ENCODE data around the gene MOB3A.

MOB3A gene

GRCh38 chr19:2122251-2122650 lies 26.1 kb upstream of the MOB3A start:
- no peaks in the 10 kb centered on the region for H3K27me3 ChIP-seq (ENCODE audit: control insufficient read depth, insufficient read depth, low read length)
- H3K9me3 ChIP-seq (ENCODE audit: control insufficient read depth, insufficient read depth, low read length): no peaks in the 10 kb centered on the region
- H3K4me1 ChIP-seq (ENCODE audit: control insufficient read depth, insufficient read depth, low read length): no peaks in the 10 kb centered on the region
- H3K9ac ChIP-seq (ENCODE audit: low read depth, low read length): no peak overlapping the region
- no peak overlapping the region for H3K4me3 ChIP-seq (ENCODE audit: low read depth, low read length)
- H3K36me3 ChIP-seq (ENCODE audit: control insufficient read depth, insufficient read depth, low read length): peaks cover 91% of the 10 kb centered on the region
- no peak overlapping the region for H3K27ac ChIP-seq (ENCODE audit: low read depth, low read length)

- H3K4me1 ChIP-seq (ENCODE audit: control insufficient read depth, insufficient read depth, low read length): no peaks in the 10 kb centered on the region
- H3K4me3 ChIP-seq (ENCODE audit: low read depth, low read length): no peak overlapping the region
- no peaks in the 10 kb centered on the region for H3K9me3 ChIP-seq (ENCODE audit: control insufficient read depth, insufficient read depth, low read length)
- no peaks in the 10 kb centered on the region for H3K27me3 ChIP-seq (ENCODE audit: control insufficient read depth, insufficient read depth, low read length)
- no peak overlapping the region for H3K27ac ChIP-seq (ENCODE audit: low read depth, low read length)
- H3K36me3 ChIP-seq (ENCODE audit: control insufficient read depth, insufficient read depth, low read length): peaks cover 91% of the 10 kb centered on the region
- H3K9ac ChIP-seq (ENCODE audit: low read depth, low read length): no peak overlapping the region
Measured at GRCh38 chr19:2121416-2122051, 25.4 kb upstream of the MOB3A start.

- Histone ChIP-seq H3K9me3 (ENCODE audit: control insufficient read depth, insufficient read depth, low read length) (no peaks in the 10 kb centered on the region), H3K27me3 (ENCODE audit: control insufficient read depth, insufficient read depth, low read length) (no peaks in the 10 kb centered on the region), H3K27ac (ENCODE audit: low read depth, low read length) (no peak overlapping the region), H3K4me3 (ENCODE audit: low read depth, low read length) (no peak overlapping the region), H3K4me1 (ENCODE audit: control insufficient read depth, insufficient read depth, low read length) (no peaks in the 10 kb centered on the region), H3K9ac (ENCODE audit: low read depth, low read length) (no peak overlapping the region), H3K36me3 (ENCODE audit: control insufficient read depth, insufficient read depth, low read length) (peaks cover 93% of the 10 kb centered on the region)
Measured at GRCh38 chr19:2120821-2121220, 24.7 kb upstream of the MOB3A start.

GRCh38 chr19:2119921-2120785 lies 24.0 kb upstream of the MOB3A start:
- Histone ChIP-seq H3K9ac (ENCODE audit: low read depth, low read length) (no peak overlapping the region), H3K27ac (ENCODE audit: low read depth, low read length) (no peak overlapping the region), H3K9me3 (ENCODE audit: control insufficient read depth, insufficient read depth, low read length) (no peaks in the 10 kb centered on the region), H3K4me3 (ENCODE audit: low read depth, low read length) (no peak overlapping the region), H3K4me1 (ENCODE audit: control insufficient read depth, insufficient read depth, low read length) (no peaks in the 10 kb centered on the region), H3K27me3 (ENCODE audit: control insufficient read depth, insufficient read depth, low read length) (no peaks in the 10 kb centered on the region), H3K36me3 (ENCODE audit: control insufficient read depth, insufficient read depth, low read length) (peaks cover 93% of the 10 kb centered on the region)

GRCh38 chr19:2118438-2118837 lies 22.3 kb upstream of the MOB3A start:
- Histone ChIP-seq H3K4me3 (ENCODE audit: low read depth, low read length) (no peak overlapping the region), H3K27me3 (ENCODE audit: control insufficient read depth, insufficient read depth, low read length) (no peaks in the 10 kb centered on the region), H3K36me3 (ENCODE audit: control insufficient read depth, insufficient read depth, low read length) (peaks cover 95% of the 10 kb centered on the region)

GRCh38 chr19:2117215-2117960 lies 21.3 kb upstream of the MOB3A start:
- no peaks in the 10 kb centered on the region for H3K4me1 ChIP-seq (ENCODE audit: control insufficient read depth, insufficient read depth, low read length)
- H3K27ac ChIP-seq (ENCODE audit: low read depth, low read length): no peak overlapping the region
- no peaks in the 10 kb centered on the region for H3K9me3 ChIP-seq (ENCODE audit: control insufficient read depth, insufficient read depth, low read length)
- no peak overlapping the region for H3K4me3 ChIP-seq (ENCODE audit: low read depth, low read length)
- H3K27me3 ChIP-seq (ENCODE audit: control insufficient read depth, insufficient read depth, low read length): no peaks in the 10 kb centered on the region
- H3K9ac ChIP-seq (ENCODE audit: low read depth, low read length): no peak overlapping the region
- H3K36me3 ChIP-seq (ENCODE audit: control insufficient read depth, insufficient read depth, low read length): peaks cover 94% of the 10 kb centered on the region

More at GRCh38 chr19:2118438-2118837, 22.3 kb upstream of the MOB3A start:
- H3K4me1 ChIP-seq (ENCODE audit: control insufficient read depth, insufficient read depth, low read length): no peaks in the 10 kb centered on the region
- no peaks in the 10 kb centered on the region for H3K9me3 ChIP-seq (ENCODE audit: control insufficient read depth, insufficient read depth, low read length)
- H3K9ac ChIP-seq (ENCODE audit: low read depth, low read length): no peak overlapping the region
- no peak overlapping the region for H3K27ac ChIP-seq (ENCODE audit: low read depth, low read length)

GRCh38 chr19:2116507-2116906 lies 20.4 kb upstream of the MOB3A start:
- H3K4me1 ChIP-seq (ENCODE audit: control insufficient read depth, insufficient read depth, low read length): no peaks in the 10 kb centered on the region
- no peak overlapping the region for H3K9ac ChIP-seq (ENCODE audit: low read depth, low read length)
- H3K4me3 ChIP-seq (ENCODE audit: low read depth, low read length): no peak overlapping the region
- H3K27me3 ChIP-seq (ENCODE audit: control insufficient read depth, insufficient read depth, low read length): no peaks in the 10 kb centered on the region
- H3K36me3 ChIP-seq (ENCODE audit: control insufficient read depth, insufficient read depth, low read length): peaks cover 94% of the 10 kb centered on the region
- no peaks in the 10 kb centered on the region for H3K9me3 ChIP-seq (ENCODE audit: control insufficient read depth, insufficient read depth, low read length)
- H3K27ac ChIP-seq (ENCODE audit: low read depth, low read length): no peak overlapping the region

- H3K4me3 ChIP-seq (ENCODE audit: low read depth, low read length): no peak overlapping the region
- H3K4me1 ChIP-seq (ENCODE audit: control insufficient read depth, insufficient read depth, low read length): no peaks in the 10 kb centered on the region
- H3K27ac ChIP-seq (ENCODE audit: low read depth, low read length): no peak overlapping the region
- no peaks in the 10 kb centered on the region for H3K9me3 ChIP-seq (ENCODE audit: control insufficient read depth, insufficient read depth, low read length)
- no peaks in the 10 kb centered on the region for H3K27me3 ChIP-seq (ENCODE audit: control insufficient read depth, insufficient read depth, low read length)
- H3K9ac ChIP-seq (ENCODE audit: low read depth, low read length): no peak overlapping the region
- peaks cover 94% of the 10 kb centered on the region for H3K36me3 ChIP-seq (ENCODE audit: control insufficient read depth, insufficient read depth, low read length)
Measured at GRCh38 chr19:2115911-2116426, 19.8 kb upstream of the MOB3A start.

GRCh38 chr19:2115324-2115723 lies 19.2 kb upstream of the MOB3A start:
- Histone ChIP-seq H3K27me3 (ENCODE audit: control insufficient read depth, insufficient read depth, low read length) (no peaks in the 10 kb centered on the region), H3K9me3 (ENCODE audit: control insufficient read depth, insufficient read depth, low read length) (no peaks in the 10 kb centered on the region), H3K36me3 (ENCODE audit: control insufficient read depth, insufficient read depth, low read length) (peaks cover 94% of the 10 kb centered on the region), H3K27ac (ENCODE audit: low read depth, low read length) (no peak overlapping the region), H3K4me1 (ENCODE audit: control insufficient read depth, insufficient read depth, low read length) (no peaks in the 10 kb centered on the region), H3K9ac (ENCODE audit: low read depth, low read length) (no peak overlapping the region), H3K4me3 (ENCODE audit: low read depth, low read length) (no peak overlapping the region)

- H3K4me3 ChIP-seq (ENCODE audit: low read depth, low read length): no peak overlapping the region
- H3K4me1 ChIP-seq (ENCODE audit: control insufficient read depth, insufficient read depth, low read length): no peaks in the 10 kb centered on the region
- peaks cover 94% of the 10 kb centered on the region for H3K36me3 ChIP-seq (ENCODE audit: control insufficient read depth, insufficient read depth, low read length)
- H3K27ac ChIP-seq (ENCODE audit: low read depth, low read length): no peak overlapping the region
- H3K9me3 ChIP-seq (ENCODE audit: control insufficient read depth, insufficient read depth, low read length): no peaks in the 10 kb centered on the region
- no peaks in the 10 kb centered on the region for H3K27me3 ChIP-seq (ENCODE audit: control insufficient read depth, insufficient read depth, low read length)
- no peak overlapping the region for H3K9ac ChIP-seq (ENCODE audit: low read depth, low read length)
Measured at GRCh38 chr19:2114821-2115220, 18.7 kb upstream of the MOB3A start.
